HG03196 (cell line): ENCODE results near the gene WNT9A.

Source experiments
- ATAC-seq: cut with Tn5 transposase; IDR thresholded peaks from one replicate; pipeline ENCODE4 v1.9.1; 2021; ENCODE audit not compliant: unreplicated experiment

WNT9A gene

DNA sequence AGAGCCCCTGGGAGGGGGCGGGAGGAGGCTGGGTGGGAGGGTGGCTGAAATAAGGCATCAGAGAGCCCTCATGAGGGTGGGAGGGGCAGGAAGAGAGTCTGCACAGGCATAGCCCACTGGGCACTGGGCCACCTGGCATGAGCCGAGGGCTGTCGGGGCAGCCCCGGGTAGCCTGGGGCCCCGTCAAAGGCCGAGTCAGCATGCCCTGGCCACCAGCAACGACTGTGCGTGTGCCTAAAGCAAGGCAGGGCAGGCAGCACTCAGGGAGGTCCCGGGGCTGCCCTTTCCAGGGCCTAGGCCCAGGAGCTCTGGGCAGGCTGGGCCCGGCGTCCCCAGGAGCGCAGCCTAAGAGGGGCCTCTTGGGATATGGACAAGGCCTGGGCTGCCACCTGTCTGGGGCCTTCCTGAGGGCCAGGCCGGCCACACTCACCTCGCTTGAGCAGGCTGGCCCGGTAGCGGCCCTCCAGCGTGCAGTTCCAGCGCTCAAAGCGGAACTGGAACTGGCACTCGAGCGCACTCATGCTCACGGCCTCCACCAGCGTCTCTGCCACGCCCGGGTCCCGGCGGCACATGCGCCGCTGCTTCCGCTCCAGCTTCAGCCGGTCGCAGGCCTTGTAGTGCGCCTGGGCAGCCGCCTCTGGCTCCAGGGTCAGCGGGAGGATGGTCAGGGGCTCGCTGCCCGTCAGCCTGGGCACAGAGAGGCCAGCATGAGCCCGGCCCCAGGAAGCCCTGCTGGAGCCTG, 22.7 kb downstream of the WNT9A start:
- ATAC-seq, result no peak

DNA sequence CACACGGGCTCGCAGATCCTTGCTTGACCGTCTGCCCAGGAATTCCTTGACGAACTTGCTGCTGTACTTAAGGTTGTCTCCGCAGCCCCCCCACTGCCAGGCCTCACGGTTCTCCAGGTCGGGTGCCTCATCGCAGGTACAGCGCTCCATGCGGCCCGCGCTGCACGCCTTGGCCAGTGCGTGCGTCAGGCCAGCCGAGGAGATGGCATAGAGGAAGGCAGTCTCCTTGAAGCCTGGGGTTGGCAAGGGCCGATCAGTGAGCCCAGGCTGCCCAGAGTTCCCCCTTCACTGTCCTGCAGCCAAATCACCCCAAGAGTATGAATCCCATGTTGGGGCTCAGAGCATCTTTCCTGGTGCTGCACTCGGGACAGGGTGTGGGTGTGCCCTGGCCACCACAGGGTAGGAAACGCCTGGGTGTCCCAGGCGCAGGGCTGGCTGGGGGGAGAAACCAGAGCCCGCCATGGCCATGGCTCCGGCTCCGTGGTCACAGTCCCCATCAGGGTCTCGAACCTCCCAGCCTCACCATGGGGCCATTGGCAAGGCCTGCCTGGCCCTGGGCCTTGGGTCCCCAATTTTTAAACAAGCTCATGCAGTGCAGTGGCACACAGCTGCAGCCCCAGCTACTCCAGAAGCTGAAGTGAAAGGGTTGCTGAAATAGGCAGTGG, 23.4 kb downstream of the WNT9A start:
- no peak for ATAC-seq

DNA sequence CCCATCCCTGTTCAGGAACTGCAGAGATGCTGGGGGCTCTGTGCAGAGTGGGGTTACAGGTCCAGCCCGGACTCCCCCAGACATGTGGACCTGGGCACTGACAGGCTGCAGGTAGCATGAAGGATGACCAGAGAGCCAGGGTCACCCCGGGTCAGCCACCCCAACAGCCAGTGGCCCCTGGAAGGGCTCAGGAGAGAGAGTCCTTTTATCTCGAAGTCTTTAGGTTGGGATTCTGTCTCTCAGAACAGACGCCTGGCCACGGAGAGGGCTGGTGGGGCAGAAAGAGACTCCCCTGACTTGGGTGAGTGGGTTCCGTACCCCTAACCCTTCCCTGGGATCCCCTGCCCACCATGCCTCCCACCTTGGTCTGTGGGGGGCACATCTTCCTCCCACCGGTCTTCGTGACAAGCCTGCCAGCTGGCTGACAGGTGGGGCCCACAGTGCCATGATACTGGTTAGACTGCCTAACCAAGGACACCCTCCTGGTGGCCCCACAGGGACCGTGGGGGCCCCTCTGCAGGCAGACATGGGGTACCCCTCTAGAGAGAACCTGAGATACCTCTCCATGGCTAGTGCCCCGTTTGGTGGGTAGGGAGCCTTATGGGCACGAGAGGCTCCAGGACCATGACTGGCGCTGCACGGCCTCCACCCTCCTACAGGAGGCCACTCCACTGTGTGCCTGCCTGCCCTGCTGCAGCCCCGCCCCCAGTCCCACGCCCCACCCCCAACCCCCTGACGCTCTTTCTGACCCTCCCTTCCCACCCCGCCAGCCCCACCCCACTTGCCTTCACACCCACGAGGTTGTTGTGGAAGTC, 24.2 kb downstream of the WNT9A start:
- no peak for ATAC-seq

DNA sequence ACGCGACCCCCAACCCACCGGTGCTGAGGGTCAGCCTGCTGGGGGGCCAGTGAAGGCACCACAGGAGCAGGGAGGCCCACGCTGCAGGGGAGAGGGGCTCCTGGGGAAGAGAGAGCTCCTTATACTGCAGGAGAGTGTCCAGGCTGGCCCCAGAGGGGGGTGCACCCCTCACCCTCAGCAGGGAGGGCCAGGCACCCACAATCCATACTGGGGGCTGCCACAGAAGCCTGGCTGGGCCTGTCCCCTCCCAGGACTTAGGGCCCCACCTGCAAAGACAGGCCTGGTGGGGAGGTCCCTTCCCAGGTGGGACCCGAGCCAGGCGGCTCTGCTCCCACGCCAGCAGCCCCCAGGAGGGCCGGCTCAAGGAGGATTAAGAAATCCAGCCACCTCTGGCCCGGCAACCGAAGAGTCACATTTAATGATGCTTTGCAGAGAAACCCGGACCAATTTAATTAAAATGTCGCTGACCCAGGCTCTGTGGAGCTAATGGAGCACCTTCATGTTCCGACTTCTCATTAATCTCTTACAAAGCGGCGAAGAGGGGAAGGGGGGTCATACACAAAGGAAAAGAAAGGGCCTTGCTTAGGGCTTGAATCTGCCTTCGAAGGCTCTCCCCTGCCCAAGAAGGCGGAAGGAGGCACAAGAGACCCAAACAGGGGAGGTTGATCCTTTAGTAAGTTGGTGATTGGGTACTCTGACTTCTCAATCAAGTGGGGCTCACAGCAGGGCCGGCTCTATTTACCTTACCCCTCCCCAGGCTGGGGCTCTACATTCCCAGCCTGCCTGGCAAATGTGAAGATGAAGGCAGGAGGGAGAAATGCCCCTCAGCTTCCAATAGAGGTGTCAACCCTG, 25.0 kb downstream of the WNT9A start:
- ATAC-seq, result no peak

DNA sequence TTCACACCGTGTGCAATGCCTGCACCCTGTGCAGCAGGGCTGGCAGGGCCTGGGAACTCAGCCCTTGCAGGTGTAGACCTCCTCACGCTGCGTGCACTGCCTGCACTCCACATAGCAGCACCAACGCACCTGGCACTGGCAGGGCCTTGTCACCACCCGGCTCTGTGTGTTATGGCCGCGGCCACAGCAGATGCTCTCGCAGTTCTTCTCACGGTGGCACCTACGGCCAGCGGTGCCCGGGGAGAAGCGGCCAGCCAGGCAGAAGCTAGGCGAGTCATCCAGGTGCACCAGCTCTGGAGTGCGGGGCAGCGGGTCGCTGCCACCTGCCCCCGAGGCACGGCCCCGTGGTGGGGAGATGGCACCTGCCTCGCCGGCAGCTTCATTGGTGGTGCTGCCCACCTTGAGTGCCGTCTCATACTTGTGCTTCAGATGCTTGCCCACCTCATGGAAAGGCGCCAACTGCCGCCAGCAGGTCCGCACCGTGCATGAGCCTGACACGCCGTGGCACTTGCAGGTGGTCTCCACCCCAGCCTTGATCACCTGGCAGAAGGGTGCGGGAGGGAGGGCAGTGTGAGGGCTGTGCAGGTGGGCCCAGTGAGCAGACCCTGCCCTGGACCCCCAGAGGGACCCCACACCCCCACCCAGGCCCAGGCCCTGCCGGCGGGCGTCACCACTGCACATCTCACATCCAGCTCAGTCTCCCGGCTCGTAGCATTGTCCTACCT, 26.1 kb downstream of the WNT9A start:
- ATAC-seq, result no peak

DNA sequence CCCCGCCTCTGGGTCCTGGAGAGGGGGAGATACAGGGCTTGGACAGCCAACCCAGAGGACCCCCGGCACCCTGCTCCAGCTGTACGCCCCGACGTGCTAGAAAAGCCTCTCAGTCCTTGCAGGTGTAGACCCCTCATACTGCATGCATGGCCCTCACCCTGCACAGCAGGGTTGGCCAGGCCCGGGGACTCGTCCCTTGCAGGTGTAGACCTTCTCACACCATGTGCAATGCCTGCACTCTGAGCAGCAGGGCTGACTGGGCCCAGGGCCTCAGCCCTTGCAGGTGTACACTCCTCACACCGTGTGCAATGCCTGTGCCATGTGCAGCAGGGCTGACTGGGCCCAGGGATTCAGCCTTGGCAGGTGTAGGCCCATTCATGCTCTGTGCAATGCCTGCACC, 26.8 kb downstream of the WNT9A start:
- ATAC-seq, result no peak

DNA sequence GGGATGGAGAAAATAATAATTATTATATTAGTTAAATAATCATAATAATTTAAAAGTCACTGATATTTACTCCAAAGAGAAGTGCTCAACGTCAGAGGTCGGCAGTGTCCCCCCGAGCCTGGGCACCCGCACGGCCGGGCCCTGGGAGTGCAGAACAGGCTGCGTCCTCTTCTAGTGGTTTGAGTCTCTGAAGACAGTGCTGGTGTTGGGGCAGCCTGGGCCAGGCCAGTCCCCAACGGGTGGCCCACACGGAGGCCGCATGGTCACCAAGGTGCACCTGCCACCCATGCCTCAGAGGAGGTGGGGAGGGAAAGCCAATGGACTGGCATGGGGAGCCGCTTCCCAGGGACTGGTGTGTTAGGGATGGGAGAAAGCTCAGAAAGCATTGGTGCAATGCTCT, 27.3 kb downstream of the WNT9A start:
- no peak for ATAC-seq

DNA sequence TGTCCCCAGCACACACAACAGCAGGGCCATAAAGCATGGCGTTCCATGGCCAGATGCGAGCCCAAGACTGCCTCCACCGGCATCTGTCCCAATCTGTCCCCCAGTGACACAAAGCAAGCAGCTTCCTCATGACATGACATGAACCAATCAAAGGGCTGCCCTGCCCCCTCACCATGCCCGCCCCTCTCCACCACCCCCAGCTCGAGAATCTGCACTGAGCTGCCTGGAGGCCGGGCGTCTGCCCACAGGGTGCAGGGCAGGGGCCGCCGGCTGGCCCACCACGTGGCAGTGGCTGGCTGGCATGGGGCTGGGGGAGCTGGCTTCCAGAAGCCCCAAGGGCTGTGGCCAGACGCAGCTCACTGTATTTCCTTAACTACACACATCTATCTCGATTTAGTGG, 27.8 kb downstream of the WNT9A start:
- ATAC-seq, result no peak

DNA sequence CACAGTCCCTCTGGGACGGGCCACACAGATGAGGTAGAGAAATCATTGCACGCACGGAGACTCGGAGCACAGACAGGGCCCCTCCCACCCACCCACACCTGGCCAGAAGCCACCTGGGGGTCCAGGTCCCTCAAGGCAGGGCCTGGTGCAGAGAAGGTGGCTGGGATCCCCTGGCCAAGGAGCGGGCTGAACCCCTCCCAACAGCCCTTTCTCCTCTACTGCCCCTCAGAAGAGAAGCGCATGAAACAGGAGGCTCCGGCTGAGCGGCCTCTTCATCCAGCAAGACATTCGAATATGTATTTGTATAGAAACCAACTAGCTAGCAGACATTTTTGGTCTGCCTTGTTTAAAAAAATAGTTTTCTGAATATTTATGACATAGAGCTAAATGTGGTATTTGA, 29.0 kb downstream of the WNT9A start:
- ATAC-seq, result no peak

DNA sequence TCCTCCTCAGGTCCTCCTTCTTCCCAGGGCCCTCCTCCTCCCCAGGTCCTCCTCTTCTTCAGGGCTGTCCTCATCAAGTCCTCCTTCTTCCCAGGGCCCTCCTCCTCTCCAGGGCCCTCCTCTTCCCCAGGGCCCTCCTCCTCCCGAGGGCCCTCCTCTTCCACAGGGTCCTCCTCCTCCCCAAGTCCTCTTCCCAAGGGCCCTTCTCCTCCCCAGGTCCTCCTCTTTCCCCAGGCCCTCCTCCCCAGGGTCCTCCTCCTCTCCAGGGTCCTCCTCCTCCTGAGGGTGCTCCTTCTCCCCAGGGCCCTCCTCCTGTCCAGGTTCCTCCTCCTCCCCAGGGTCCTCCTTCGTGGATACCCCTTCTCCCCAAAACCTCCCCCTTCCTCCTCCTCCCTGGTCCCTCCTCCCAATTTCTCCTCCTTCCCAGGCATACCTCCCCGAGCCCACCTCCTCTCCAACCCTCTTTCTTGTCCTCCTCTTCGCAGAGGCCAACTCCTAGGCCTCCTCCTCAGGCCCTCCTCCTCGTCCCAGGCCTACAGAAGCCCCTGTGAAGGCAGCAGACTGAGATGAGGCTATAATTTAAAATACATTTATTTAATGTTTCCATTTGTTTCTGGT, 29.5 kb downstream of the WNT9A start:
- ATAC-seq, result no peak

DNA sequence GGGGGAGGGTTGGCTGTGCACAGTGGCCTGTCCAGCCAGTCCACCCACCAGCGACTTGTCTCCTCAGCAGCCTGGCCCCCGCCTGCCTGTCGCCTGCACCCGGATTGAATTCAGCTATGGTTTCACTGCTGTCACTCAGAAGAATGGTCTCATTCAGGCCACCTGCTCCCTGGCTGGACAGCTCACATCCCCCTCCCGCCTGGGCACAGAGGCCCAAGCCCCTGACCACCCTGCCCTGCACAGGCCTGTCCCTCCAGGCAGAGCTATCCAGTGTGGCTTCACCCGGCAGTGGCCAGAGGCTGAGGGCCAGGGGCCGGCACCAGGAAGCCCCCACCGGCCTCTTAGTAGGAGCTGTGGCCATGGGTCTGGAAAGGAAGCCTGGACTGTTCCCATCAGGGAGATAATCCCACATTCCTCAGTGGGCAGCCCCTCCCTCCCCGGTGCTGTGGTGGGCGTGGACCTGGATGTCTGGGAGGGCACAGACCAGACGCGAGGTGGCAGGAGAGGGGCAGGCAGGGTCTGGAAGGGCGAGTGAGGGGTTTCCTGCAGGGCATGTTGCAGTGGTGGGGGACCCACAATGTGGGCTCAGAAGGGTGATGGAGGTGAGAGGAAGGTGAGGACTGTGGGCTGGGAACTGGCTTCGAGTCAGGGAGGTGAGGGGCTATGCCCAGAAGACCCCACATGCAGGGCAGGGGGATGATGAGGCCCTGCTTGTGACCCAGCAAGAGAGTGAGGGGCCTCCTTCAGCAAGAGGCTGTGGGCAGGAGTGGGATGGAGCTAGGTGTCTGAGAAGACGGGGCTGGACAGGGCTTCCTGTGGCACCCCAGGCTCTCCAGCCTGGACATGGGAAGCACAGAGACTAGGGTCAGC, 30.4 kb downstream of the WNT9A start:
- no peak for ATAC-seq

DNA sequence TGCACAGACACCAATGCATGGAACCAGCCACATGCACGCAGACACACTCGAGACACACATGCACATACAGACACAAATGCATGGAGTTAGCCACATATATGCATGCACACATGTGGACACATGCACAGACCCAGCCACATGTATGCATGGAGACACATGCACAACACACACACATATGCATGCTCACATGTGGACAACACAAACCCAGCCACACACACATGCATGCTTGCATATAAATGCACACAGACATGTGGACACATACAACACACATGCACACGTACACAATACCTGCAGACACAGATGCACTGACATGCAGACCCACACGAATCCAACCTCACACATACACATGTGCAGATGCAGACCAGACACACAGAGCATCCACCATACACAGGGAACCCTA, 31.1 kb downstream of the WNT9A start:
- no peak for ATAC-seq

DNA sequence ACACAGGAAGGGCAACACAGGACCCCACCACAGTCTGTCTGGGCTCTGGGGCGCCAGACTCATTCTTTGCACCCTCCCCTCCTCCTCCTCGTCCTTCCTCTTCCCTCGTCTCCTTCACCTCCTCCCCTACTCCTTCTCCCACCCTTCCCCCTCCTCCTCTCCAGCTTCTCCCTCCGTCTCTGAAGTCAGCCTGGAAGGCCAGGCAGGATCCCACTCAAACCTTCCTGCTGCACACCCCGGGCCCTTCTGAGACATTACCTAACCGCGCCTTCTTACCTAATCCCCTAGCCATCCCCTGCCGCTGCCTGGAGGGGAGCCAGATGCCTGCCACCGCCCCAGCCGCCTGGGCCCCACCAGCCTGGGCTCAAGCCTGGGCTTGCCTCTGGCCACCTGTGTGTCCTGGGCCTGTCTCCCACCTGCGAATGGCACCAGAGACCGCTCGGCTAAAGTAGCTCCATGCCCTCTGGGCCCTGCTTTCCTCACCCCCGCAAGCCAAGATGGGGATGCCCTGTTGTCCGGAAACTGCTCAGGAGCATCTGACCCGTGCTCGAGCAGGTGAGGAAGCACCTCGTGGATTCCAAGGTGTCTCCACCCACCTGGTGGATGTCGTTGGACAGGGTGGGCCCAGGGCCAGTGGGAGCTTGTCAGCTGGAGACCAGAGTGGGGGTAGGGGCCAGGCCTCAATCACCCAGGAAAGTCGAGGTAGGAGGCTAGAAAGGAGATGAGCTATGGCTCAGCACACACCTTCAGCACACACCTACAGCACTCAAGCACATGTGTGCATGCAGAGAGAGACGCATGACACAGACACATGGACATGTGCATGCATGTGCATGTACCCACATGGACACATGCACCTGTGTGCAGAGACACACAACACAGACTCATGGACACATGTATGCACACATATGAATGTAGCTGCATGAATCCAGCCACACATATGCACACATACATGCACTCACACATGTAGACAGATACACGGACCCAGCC, 31.9 kb downstream of the WNT9A start:
- ATAC-seq, result no peak

DNA sequence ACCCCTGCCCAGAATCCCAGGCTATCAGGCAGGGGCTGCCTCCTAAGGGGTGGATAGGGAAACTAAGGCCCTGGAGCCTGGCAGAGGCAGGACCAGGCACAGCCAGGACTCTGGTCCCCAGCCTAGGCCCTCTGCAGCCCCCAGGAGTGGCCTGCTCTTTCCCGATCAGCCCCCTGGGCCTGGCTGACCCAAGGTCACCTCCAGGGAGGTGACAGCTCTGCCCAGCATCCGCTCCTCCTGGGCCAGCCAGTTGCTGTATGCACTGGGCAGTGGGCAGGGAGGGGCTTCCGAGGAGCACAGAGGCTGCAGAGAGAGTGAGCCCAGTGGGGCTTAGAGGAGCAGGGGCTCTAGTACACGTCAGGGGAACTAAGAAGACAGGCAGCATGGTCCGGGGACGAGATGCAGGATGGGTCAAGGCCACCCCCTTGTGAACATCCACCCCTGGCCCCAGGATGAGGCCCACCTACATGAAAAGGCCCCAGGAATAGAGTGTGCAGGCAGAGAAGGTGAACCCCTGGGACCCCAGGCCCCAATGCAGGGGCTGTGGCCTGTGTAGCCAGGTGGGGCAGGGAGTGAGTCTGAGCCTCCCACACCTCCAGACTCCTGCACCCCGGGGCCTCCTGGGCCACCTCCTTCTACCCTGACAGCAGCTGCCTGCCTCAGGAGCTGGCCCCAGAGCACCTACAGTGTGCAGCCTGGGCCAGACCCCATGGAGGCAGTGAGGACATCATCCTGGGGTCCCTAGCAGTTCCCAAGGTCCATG, 32.8 kb downstream of the WNT9A start:
- ATAC-seq, result no peak

DNA sequence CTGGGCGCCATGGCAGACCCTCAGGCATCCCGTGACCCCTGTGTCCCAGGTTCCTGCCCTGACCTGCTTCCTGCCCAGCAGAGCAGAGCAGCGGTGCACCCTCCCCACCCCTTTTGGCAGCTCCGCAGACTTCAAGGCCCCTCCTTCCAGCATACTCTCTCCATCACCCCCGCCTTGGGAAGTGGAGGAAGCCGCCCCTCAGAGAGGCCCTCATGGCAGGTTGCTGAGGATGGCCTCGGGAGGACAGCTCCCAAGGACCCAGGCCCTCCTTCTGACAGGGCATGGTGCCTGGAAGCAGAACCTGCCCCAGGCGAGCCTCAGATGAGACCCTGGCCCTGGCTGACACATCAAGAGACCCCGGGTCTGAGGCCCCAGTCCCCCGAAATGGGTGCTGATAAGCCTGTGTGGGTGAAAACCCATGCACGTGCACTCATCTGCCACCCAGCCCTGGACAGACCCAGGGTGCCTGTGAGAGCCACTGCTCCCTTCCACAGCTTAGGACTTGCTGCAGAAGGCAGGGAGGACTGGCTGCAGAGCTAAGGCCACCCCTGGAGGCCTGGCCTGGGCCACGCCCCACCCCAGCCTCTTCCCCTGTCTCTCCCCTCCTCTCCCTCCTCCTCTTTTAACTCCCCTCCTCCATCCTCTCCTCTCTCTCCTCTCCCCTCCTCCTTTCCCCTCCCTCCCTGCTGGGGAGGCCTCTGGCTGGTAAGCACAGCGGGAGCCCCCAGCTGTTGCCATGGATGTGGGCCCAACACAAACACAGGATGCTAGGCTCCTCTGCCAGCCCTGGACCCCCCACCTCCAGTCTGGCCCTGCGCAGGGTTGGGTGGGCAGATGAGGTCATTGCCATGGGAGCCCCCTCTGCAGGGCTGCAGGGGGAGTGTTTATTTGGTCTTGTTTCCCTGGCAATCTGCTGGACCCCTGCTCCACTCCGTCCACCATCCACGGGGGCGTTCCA, 33.7 kb downstream of the WNT9A start:
- ATAC-seq, result no peak

DNA sequence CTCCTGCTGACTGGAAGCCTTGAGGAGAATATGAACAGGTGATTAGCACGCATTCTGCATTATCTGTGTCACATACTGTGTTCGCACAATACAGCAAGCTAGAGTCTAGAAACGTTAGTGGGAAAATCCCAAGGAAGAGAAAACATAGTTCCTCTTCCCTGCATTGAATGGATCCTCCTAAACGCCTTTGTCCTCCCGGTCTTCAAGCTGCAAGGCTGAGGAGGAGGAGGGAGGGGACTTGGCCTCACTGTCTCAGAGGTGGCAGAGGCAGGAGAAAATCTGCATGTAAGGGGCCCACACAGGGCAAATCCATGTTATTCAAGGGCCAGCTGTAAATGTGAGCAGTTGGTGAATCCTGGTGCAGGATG, 34.4 kb downstream of the WNT9A start:
- no peak for ATAC-seq
